HG03575 (cell line): ENCODE results near the gene ZNF506.
"Not testable (repeated sequence)": the region's sequence is repeated elsewhere in the genome, so short reads cannot be mapped to it uniquely, and the experiment has no call there.

Experiments
- ATAC-seq: cut with Tn5 transposase; IDR thresholded peaks from one replicate; pipeline ENCODE4 v1.9.1; 2021; ENCODE audit not compliant: unreplicated experiment, insufficient number of reproducible peaks, low FRiP score; ENCODE audit errors: extremely low read depth

Gene ZNF506

GRCh38 chr19:19747357-19748220 is 74.0 kb downstream of the ZNF506 start:
- no peak for ATAC-seq

- no peak for ATAC-seq
These were observed 75.0 kb downstream of the ZNF506 start for GRCh38 chr19:19746286-19747213.

- no peak for ATAC-seq
These were observed 75.9 kb downstream of the ZNF506 start for GRCh38 chr19:19745496-19746285.

GRCh38 chr19:19744641-19745040 is 76.9 kb downstream of the ZNF506 start:
- ATAC-seq: no peak

GRCh38 chr19:19743921-19744320 is 77.6 kb downstream of the ZNF506 start:
- not testable (repeated sequence) for ATAC-seq

GRCh38 chr19:19743176-19743575 is 78.4 kb downstream of the ZNF506 start:
- no peak for ATAC-seq

GRCh38 chr19:19742773-19743172 is 78.8 kb downstream of the ZNF506 start:
- no peak for ATAC-seq
